HEK293 (cell line): ENCODE data around the gene STK32C.

Experiments used
- AEBP2 ChIP-seq: fragments of 450-650 bp; formaldehyde crosslinking; IDR thresholded peaks from 2 replicates; pipeline ENCODE4 v1.5.1; 2016; ENCODE audit warnings: missing biosample characterization, missing genetic modification characterization, borderline replicate concordance
- GLIS2 ChIP-seq: fragments of 450-650 bp; formaldehyde crosslinking; IDR thresholded peaks from 2 replicates; pipeline ENCODE4 v1.5.1; 2016; ENCODE audit warnings: missing biosample characterization, missing genetic modification characterization
- KLF8 ChIP-seq: fragments of 450-650 bp; formaldehyde crosslinking; IDR thresholded peaks from 2 replicates; pipeline ENCODE4 v1.5.1; 2016; ENCODE audit warnings: missing biosample characterization, missing genetic modification characterization
- MZF1 ChIP-seq: fragments of 450-650 bp; formaldehyde crosslinking; IDR thresholded peaks from 2 replicates; pipeline ENCODE4 v1.5.1; 2017; ENCODE audit warnings: missing biosample characterization, missing genetic modification characterization, borderline replicate concordance
- SCRT2 ChIP-seq: fragments of 450-650 bp; formaldehyde crosslinking; IDR thresholded peaks from 2 replicates; pipeline ENCODE4 v1.5.1; 2016; ENCODE audit warnings: missing biosample characterization, missing genetic modification characterization
- TRIM28 ChIP-seq: IDR thresholded peaks from 2 replicates; pipeline ENCODE4 v1.6.1; 2011; ENCODE audit warnings: low read length, control low read depth, borderline replicate concordance
- ZBTB8A ChIP-seq: fragments of 450-650 bp; formaldehyde crosslinking; IDR thresholded peaks from 2 replicates; pipeline ENCODE4 v1.5.1; 2016; ENCODE audit warnings: missing biosample characterization, missing genetic modification characterization
- ZFP37 ChIP-seq: fragments of 450-650 bp; formaldehyde crosslinking; IDR thresholded peaks from 2 replicates; pipeline ENCODE4 v1.5.1; 2016; ENCODE audit warnings: missing biosample characterization, missing genetic modification characterization
- ZNF114 ChIP-seq: fragments of 450-650 bp; formaldehyde crosslinking; IDR thresholded peaks from 2 replicates; pipeline ENCODE4 v1.5.0; 2017; ENCODE audit warnings: missing biosample characterization, missing genetic modification characterization
- ZNF157 ChIP-seq: fragments of 450-650 bp; formaldehyde crosslinking; IDR thresholded peaks from 2 replicates; pipeline ENCODE4 v1.5.1; 2016; ENCODE audit warnings: missing biosample characterization, missing genetic modification characterization
- ZNF169 ChIP-seq: fragments of 450-650 bp; formaldehyde crosslinking; IDR thresholded peaks from 2 replicates; pipeline ENCODE4 v1.5.1; 2016; ENCODE audit warnings: missing biosample characterization, missing genetic modification characterization
- ZNF174 ChIP-seq: fragments of 450-650 bp; formaldehyde crosslinking; IDR thresholded peaks from 2 replicates; pipeline ENCODE4 v1.5.0; 2017; ENCODE audit warnings: missing biosample characterization, mild to moderate bottlenecking, missing genetic modification characterization
- ZNF2 ChIP-seq: fragments of 450-650 bp; formaldehyde crosslinking; IDR thresholded peaks from 2 replicates; pipeline ENCODE4 v1.5.1; 2016; ENCODE audit warnings: missing biosample characterization, missing genetic modification characterization
- ZNF223 ChIP-seq: fragments of 450-650 bp; formaldehyde crosslinking; IDR thresholded peaks from 2 replicates; pipeline ENCODE4 v1.5.1; 2016; ENCODE audit warnings: missing biosample characterization, missing genetic modification characterization
- ZNF24 ChIP-seq: fragments of 450-650 bp; formaldehyde crosslinking; IDR thresholded peaks from 2 replicates; pipeline ENCODE4 v1.5.1; 2016; ENCODE audit warnings: missing biosample characterization, missing genetic modification characterization
- ZNF266 ChIP-seq: fragments of 450-650 bp; formaldehyde crosslinking; IDR thresholded peaks from 2 replicates; pipeline ENCODE4 v1.5.1; 2016; ENCODE audit warnings: missing biosample characterization, missing genetic modification characterization, low read depth
- ZNF350 ChIP-seq: fragments of 450-650 bp; formaldehyde crosslinking; IDR thresholded peaks from 2 replicates; pipeline ENCODE4 v1.5.0; 2017; ENCODE audit warnings: missing biosample characterization, mild to moderate bottlenecking, missing genetic modification characterization
- ZNF362 ChIP-seq: fragments of 450-650 bp; formaldehyde crosslinking; IDR thresholded peaks from 2 replicates; pipeline ENCODE4 v1.5.1; 2016; ENCODE audit warnings: missing biosample characterization, missing genetic modification characterization
- ZNF513 ChIP-seq: fragments of 450-650 bp; IDR thresholded peaks from 2 replicates; pipeline ENCODE4 v1.5.1; 2018; ENCODE audit warnings: missing biosample characterization, missing genetic modification characterization
- ZNF514 ChIP-seq: fragments of 450-650 bp; formaldehyde crosslinking; IDR thresholded peaks from 2 replicates; pipeline ENCODE4 v1.5.1; 2016; ENCODE audit warnings: missing biosample characterization, missing genetic modification characterization
- ZNF571 ChIP-seq: fragments of 450-650 bp; formaldehyde crosslinking; IDR thresholded peaks from 2 replicates; pipeline ENCODE4 v1.5.0; 2017; ENCODE audit warnings: missing biosample characterization, missing genetic modification characterization
- ZNF610 ChIP-seq: fragments of 450-650 bp; formaldehyde crosslinking; IDR thresholded peaks from 2 replicates; pipeline ENCODE4 v1.5.1; 2016; ENCODE audit warnings: missing biosample characterization, missing genetic modification characterization, borderline replicate concordance
- ZNF660 ChIP-seq: fragments of 450-650 bp; IDR thresholded peaks from 2 replicates; pipeline ENCODE4 v1.5.1; 2018; ENCODE audit warnings: missing biosample characterization, mild to moderate bottlenecking, missing genetic modification characterization
- ZNF677 ChIP-seq: fragments of 450-650 bp; IDR thresholded peaks from 2 replicates; pipeline ENCODE4 v1.5.0; 2018; ENCODE audit warnings: missing biosample characterization, mild to moderate bottlenecking, missing genetic modification characterization, moderate library complexity
- ZNF704 ChIP-seq: fragments of 450-650 bp; formaldehyde crosslinking; IDR thresholded peaks from 2 replicates; pipeline ENCODE4 v1.5.1; 2016; ENCODE audit warnings: missing biosample characterization, missing genetic modification characterization
- ZNF747 ChIP-seq: fragments of 450-650 bp; formaldehyde crosslinking; IDR thresholded peaks from 2 replicates; pipeline ENCODE4 v1.5.1; 2016; ENCODE audit warnings: missing biosample characterization, missing genetic modification characterization
- ZNF791 ChIP-seq: fragments of 450-650 bp; formaldehyde crosslinking; IDR thresholded peaks from 2 replicates; pipeline ENCODE4 v1.5.1; 2016; ENCODE audit warnings: missing biosample characterization, missing genetic modification characterization
- ZSCAN30 ChIP-seq: fragments of 450-650 bp; IDR thresholded peaks from 2 replicates; pipeline ENCODE4 v1.5.1; 2018; ENCODE audit warnings: missing biosample characterization, mild to moderate bottlenecking, missing genetic modification characterization, moderate library complexity
- ZSCAN5A ChIP-seq: fragments of 450-650 bp; formaldehyde crosslinking; IDR thresholded peaks from 2 replicates; pipeline ENCODE4 v1.5.1; 2016; ENCODE audit warnings: missing biosample characterization, missing genetic modification characterization

The STK32C gene

GRCh38 chr10:132335189-132336063, 27.7 kb upstream of the STK32C start (continued):
- no peak for TF ChIP-seq ZNF660 (tag by site-specific recombination)
- no peak for TF ChIP-seq ZNF114 (tag by site-specific recombination)
- peak; percentile 43; the same call in 1 of the 2 replicates for TF ChIP-seq MZF1 (tag by site-specific recombination)
- no peak for TF ChIP-seq ZFP37 (tag by site-specific recombination)
- TF ChIP-seq ZNF174: no peak
- no peak for TF ChIP-seq ZNF157 (tag by site-specific recombination)
- peak; percentile 16; the same call in 1 of the 2 replicates for TF ChIP-seq ZNF24 (tag by site-specific recombination)
- TF ChIP-seq ZNF514 (tag by site-specific recombination): no peak
- TF ChIP-seq ZNF791 (tag by site-specific recombination): no peak
- no peak for TF ChIP-seq ZNF169 (tag by site-specific recombination)
- TF ChIP-seq ZNF362 (tag by site-specific recombination): no peak
- TF ChIP-seq ZNF704 (tag by site-specific recombination): no peak
- no peak for TF ChIP-seq ZSCAN5A (tag by site-specific recombination)
- no peak for TF ChIP-seq AEBP2
- peak; percentile 37 for TF ChIP-seq KLF8 (tag by site-specific recombination)
- TF ChIP-seq ZNF2 (tag by site-specific recombination): peak; percentile 42; the same call in 1 of the 2 replicates
- no peak for TF ChIP-seq ZNF677
- no peak for TF ChIP-seq ZNF266
- no peak for TF ChIP-seq ZNF513
- peak; percentile 81 for TF ChIP-seq GLIS2 (tag by site-specific recombination)
- no peak for TF ChIP-seq TRIM28
- TF ChIP-seq ZNF223 (tag by site-specific recombination): no peak
- TF ChIP-seq ZSCAN30 (tag by site-specific recombination): no peak
- TF ChIP-seq ZNF610: 0 out of 2 replicates have a peak, but pooled peaks have one; percentile 29
- no peak for TF ChIP-seq ZNF350 (tag by site-specific recombination)
- TF ChIP-seq ZNF747 (tag by site-specific recombination): no peak
- TF ChIP-seq ZBTB8A (tag by site-specific recombination): peak; percentile 35
- TF ChIP-seq ZNF571 (tag by site-specific recombination): no peak
- no peak for TF ChIP-seq SCRT2 (tag by site-specific recombination)
